Stimulated activated effector memory CD8-positive, alpha-beta T cell treated with anti-CD3 and anti-CD28 coated beads, Interleukin-12 subunit alpha, Interleukin-12 subunit beta, amount 100 ng/mL, for 72 hours (primary cell): ENCODE results near the gene ZSCAN18.

Source experiments
- ATAC-seq: fragments of 150-1000 bp; cut with Tn5 transposase; 2 replicates; pipeline ENCODE4 v1.10.0; 2021
- DNase-seq, 2 donors: peaks; one replicate each; pipeline ENCODE4 v3.0.0; 2021 to 2022; ENCODE audit warnings: low spot score in 2 of 2
- H3K27ac Mint-ChIP-seq: one replicate; pipeline ENCODE4 v1.8.0; 2022; ENCODE audit warnings: mild to moderate bottlenecking, mixed read lengths
- H3K36me3 Mint-ChIP-seq: one replicate; pipeline ENCODE4 v1.8.0; 2022; ENCODE audit warnings: mild to moderate bottlenecking, mixed read lengths
- H3K4me1 Mint-ChIP-seq: one replicate; pipeline ENCODE4 v1.8.0; 2022; ENCODE audit warnings: mixed read lengths
- H3K4me3 Mint-ChIP-seq: one replicate; pipeline ENCODE4 v1.8.0; 2022; ENCODE audit warnings: mild to moderate bottlenecking, mixed read lengths
- H3K9me3 Mint-ChIP-seq: one replicate; pipeline ENCODE4 v1.8.0; 2022; ENCODE audit warnings: mixed read lengths

ZSCAN18 gene

GRCh38 chr19:58095328-58095727 lies 2.7 kb downstream of the ZSCAN18 start:
- peaks cover 11% of the 10 kb centered on the region for H3K36me3 Mint-ChIP-seq
- H3K4me3 Mint-ChIP-seq = no peak overlapping the region
- H3K9me3 Mint-ChIP-seq = peaks cover 18% of the 10 kb centered on the region
- no peak overlapping the region for H3K27ac Mint-ChIP-seq
- ATAC-seq (no peak), DNase-seq (no peak)
- H3K4me1 Mint-ChIP-seq = peaks cover 16% of the 10 kb centered on the region

DNA sequence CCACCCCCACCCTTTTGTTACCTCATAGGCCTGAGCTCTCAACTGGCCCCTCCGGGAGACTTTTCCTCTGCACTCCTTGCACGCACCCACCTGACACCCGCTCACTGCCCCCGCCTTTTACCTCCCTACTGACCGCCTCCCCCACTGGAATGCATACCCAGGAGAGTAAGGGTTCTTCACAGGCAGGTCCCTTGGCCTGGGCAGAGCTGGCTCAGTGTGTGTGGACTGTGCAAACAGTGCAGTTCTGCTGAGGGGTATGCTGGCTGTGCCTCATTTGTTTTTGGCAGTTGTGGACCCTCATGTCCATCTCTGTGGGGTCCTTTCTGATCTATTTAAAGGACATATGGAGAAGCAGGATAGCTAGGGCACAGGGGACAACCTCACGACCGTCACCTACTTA lies 5.0 kb downstream of the ZSCAN18 start:
- Mint-ChIP-seq H3K9me3 (peaks cover 13% of the 10 kb centered on the region), H3K4me3 (no peak overlapping the region), H3K4me1 (peaks cover 9% of the 10 kb centered on the region), H3K36me3 (peaks cover 4% of the 10 kb centered on the region), H3K27ac (no peak overlapping the region)
- no peak for ATAC-seq
- DNase-seq = no peak

DNA sequence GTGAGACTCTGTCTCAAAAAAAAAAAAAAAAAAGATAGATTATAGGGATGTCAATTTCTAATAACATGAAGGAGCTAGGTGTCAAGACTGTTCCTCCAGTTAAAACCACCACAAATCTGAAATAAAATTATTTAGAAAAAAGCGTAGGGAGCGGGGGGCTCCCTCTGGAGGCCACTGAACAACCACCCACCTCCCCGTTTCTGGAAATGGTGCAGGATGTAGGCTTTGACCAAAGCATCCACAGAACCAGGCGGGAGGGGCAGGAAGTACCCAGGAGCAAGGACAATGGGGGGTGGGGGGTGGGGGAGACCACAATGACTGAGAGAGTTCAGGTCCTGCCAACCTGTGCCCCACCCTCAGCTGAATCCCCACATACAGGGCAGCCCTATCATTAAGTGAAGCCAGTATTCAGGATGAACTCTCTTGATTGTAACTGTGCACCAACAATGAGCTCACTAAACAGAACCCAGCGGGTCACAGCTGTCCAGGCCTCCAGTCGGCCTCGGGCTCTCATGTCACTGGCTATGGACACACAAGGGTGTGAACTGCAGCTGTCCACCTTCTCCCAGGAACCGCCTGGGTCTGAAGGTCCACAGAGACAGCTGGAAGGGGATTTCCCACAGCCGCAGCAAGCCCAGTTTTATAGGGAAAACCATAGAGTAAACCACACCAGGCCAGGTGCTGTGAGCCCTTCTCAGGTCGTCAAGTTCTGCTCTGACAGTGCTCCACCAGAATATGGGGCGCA lies 6.6 kb downstream of the ZSCAN18 start:
- no peak for ATAC-seq
- H3K9me3 Mint-ChIP-seq = peaks cover 7% of the 10 kb centered on the region
- H3K27ac Mint-ChIP-seq = no peak overlapping the region
- no peaks in the 10 kb centered on the region for H3K4me1 Mint-ChIP-seq
- H3K4me3 Mint-ChIP-seq = no peak overlapping the region
- no peaks in the 10 kb centered on the region for H3K36me3 Mint-ChIP-seq
- no peak for DNase-seq

DNA sequence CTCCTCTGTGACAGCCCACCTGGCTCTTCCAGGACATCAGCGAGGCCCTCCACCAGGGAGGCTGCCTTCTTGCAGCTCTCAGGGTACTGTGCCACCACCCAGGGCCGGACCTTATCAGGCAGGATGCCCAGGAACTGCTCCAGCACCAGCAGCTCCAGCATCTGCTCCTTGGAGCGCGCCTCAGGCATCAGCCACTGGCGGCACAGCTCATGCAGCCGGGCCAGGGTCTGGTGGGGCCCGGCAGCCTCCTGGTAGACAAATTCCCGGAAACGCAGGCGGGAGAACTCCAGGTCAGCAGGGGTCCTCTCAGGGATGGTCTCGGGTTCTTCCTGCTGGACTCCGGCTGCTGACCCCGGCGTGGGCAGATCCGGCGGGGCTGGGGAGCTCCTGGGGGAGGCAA lies 8.2 kb downstream of the ZSCAN18 start:
- Mint-ChIP-seq H3K36me3 (no peaks in the 10 kb centered on the region), H3K9me3 (peaks cover 4% of the 10 kb centered on the region), H3K27ac (no peak overlapping the region)

GRCh38 chr19:58088521-58089052 lies 9.4 kb downstream of the ZSCAN18 start:
- DNase-seq (no peak), ATAC-seq (no peak)
- no peak overlapping the region for H3K27ac Mint-ChIP-seq
- no peak overlapping the region for H3K4me3 Mint-ChIP-seq
- no peaks in the 10 kb centered on the region for H3K4me1 Mint-ChIP-seq
- peaks cover 6% of the 10 kb centered on the region for H3K9me3 Mint-ChIP-seq
- no peaks in the 10 kb centered on the region for H3K36me3 Mint-ChIP-seq

More for the DNA sequence above, 8.2 kb downstream of the ZSCAN18 start:
- no peak overlapping the region for H3K4me3 Mint-ChIP-seq
- H3K4me1 Mint-ChIP-seq = no peaks in the 10 kb centered on the region
- ATAC-seq (no peak), DNase-seq (no peak)

- DNase-seq (no peak), ATAC-seq (no peak)
- Mint-ChIP-seq H3K27ac (no peak overlapping the region), H3K4me1 (no peaks in the 10 kb centered on the region), H3K36me3 (no peaks in the 10 kb centered on the region), H3K9me3 (peaks cover 3% of the 10 kb centered on the region), H3K4me3 (no peak overlapping the region)
These were observed 11.0 kb downstream of the ZSCAN18 start for GRCh38 chr19:58086825-58087710.

DNA sequence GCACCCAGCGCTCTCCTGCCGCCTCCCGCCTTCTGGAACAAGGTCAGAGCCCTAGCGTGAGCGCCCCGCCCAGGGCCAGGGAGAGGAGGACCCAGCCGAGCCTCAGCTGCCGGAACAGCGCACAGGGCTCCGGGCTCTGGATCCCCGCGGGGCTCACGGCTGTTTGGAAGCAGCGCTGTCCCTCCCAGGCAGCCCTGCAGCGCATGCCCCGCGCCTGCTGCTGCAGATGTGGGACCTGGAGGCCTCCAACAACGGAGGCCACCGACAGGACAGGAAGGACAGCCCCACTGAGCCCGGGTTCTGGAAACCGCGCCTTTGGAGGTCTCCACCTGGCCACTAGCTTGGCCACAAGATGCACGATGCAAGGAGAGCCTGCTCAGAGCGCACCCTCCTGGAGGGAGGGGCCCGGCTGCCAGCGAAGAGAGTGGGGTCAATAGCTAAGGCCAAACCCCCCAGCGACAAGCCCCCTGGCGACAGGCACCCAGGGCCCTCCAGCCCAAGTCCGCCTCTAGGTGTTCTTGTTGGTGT lies 12.6 kb downstream of the ZSCAN18 start:
- no peak overlapping the region for H3K4me3 Mint-ChIP-seq
- ATAC-seq (no peak), DNase-seq (no peak)
- H3K9me3 Mint-ChIP-seq = peaks cover 13% of the 10 kb centered on the region
- no peak overlapping the region for H3K27ac Mint-ChIP-seq
- H3K4me1 Mint-ChIP-seq = no peaks in the 10 kb centered on the region
- peaks cover 3% of the 10 kb centered on the region for H3K36me3 Mint-ChIP-seq

- no peak overlapping the region for H3K4me3 Mint-ChIP-seq
- peaks cover 19% of the 10 kb centered on the region for H3K9me3 Mint-ChIP-seq
- DNase-seq (no peak), ATAC-seq (no peak)
- no peaks in the 10 kb centered on the region for H3K4me1 Mint-ChIP-seq
- no peak overlapping the region for H3K27ac Mint-ChIP-seq
- H3K36me3 Mint-ChIP-seq = peaks cover 8% of the 10 kb centered on the region
These were observed 13.3 kb downstream of the ZSCAN18 start for GRCh38 chr19:58084596-58085347.

GRCh38 chr19:58083021-58083420 lies 15.0 kb downstream of the ZSCAN18 start:
- H3K27ac Mint-ChIP-seq = no peak overlapping the region
- H3K36me3 Mint-ChIP-seq = peaks cover 8% of the 10 kb centered on the region
- H3K4me1 Mint-ChIP-seq = no peaks in the 10 kb centered on the region
- DNase-seq = no peak
- no peak for ATAC-seq
- peaks cover 19% of the 10 kb centered on the region for H3K9me3 Mint-ChIP-seq
- no peak overlapping the region for H3K4me3 Mint-ChIP-seq

DNA sequence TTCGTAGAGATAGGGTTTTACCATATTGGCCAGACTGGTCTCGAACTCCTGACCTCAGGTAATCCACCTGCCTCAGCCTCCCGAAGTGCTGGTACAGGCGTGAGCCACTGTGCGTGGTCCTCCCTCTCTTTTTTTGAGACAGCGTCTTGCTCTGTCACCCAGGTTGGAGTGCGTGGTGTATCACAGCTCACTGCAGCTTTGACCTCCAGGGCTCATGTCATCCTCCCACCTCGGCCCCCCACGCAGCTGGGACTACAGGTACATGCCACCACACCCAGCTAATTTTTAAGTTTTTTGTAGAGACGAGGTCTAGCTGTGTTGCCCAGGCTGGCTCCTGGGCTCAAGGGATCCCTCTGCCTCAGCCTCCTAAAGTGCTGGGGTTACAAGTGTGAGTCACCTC lies 18.2 kb downstream of the ZSCAN18 start:
- peaks cover 22% of the 10 kb centered on the region for H3K9me3 Mint-ChIP-seq
- no peak overlapping the region for H3K4me3 Mint-ChIP-seq
- peaks cover 8% of the 10 kb centered on the region for H3K36me3 Mint-ChIP-seq
- no peak overlapping the region for H3K27ac Mint-ChIP-seq
- DNase-seq (no peak), ATAC-seq (no peak)
- no peaks in the 10 kb centered on the region for H3K4me1 Mint-ChIP-seq

- DNase-seq (no peak), ATAC-seq (no peak)
- Mint-ChIP-seq H3K27ac (no peak overlapping the region), H3K36me3 (no peaks in the 10 kb centered on the region), H3K9me3 (peaks cover 39% of the 10 kb centered on the region), H3K4me3 (no peak overlapping the region), H3K4me1 (no peaks in the 10 kb centered on the region)
These were observed 30.7 kb downstream of the ZSCAN18 start for GRCh38 chr19:58067240-58067912.

- ATAC-seq (no peak), DNase-seq (no peak)
- Mint-ChIP-seq H3K27ac (no peak overlapping the region), H3K36me3 (no peaks in the 10 kb centered on the region), H3K4me3 (no peak overlapping the region), H3K4me1 (no peaks in the 10 kb centered on the region), H3K9me3 (peaks cover 34% of the 10 kb centered on the region)
These were observed 34.3 kb downstream of the ZSCAN18 start for GRCh38 chr19:58063712-58064111.

DNA sequence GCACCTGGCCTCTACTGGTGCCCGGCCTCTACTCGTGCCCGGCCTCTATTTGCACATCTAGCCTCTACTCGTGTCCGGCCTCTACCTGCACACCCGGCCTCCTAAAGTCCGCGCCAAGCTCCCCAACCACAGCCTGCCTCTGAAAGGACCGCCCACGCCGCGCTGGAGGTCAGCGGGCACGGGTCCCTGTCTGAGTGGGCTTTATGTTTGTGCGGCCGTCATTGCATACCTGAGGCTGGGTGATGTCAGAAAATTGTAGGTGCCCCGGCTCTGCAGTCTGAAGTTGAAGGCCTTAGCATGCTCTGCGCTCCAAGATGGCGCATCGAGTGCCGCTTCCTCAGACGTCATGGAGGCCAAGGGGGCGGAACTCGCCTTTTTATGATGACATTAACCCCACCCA lies 37.8 kb downstream of the ZSCAN18 start:
- no peak for ATAC-seq
- peaks cover 8% of the 10 kb centered on the region for H3K4me1 Mint-ChIP-seq
- no peaks in the 10 kb centered on the region for H3K36me3 Mint-ChIP-seq
- no peak overlapping the region for H3K4me3 Mint-ChIP-seq
- H3K27ac Mint-ChIP-seq = no peak overlapping the region
- no peak for DNase-seq
- H3K9me3 Mint-ChIP-seq = peaks cover 17% of the 10 kb centered on the region

- H3K36me3 Mint-ChIP-seq = no peaks in the 10 kb centered on the region
- H3K4me1 Mint-ChIP-seq = peaks cover 11% of the 10 kb centered on the region
- peaks cover 20% of the 10 kb centered on the region for H3K9me3 Mint-ChIP-seq
- no peak overlapping the region for H3K4me3 Mint-ChIP-seq
- ATAC-seq = no peak
- no peak overlapping the region for H3K27ac Mint-ChIP-seq
- DNase-seq = no peak
These were observed 38.4 kb downstream of the ZSCAN18 start for GRCh38 chr19:58059671-58060078.
